Activated naive CD4-positive, alpha-beta T cell treated with anti-CD3 and anti-CD28 coated beads, Interleukin-2, amount 50 U/mL, for 72 hours (primary cell): ENCODE measurements around the gene MYO1E. TPM values are rescaled to one million over a fixed set of nuclear protein-coding genes. Genes with fewer than 3 reads are reported as not detected.
"Not testable (repeated sequence)": the region's sequence is repeated elsewhere in the genome, so short reads cannot be mapped to it uniquely, and the experiment has no call there.

Source experiments
- ATAC-seq, 2 donors: fragments of 150-1000 bp; cut with Tn5 transposase; 2 replicates each; pipeline ENCODE4 v1.10.0; 2021; ENCODE audit warnings: mild to moderate bottlenecking in 2 of 2, moderate library complexity in 2 of 2
- DNase-seq, 2 donors: peaks; one replicate each; pipeline ENCODE4 v3.0.0; 2021 to 2022; ENCODE audit warnings: low spot score in 2 of 2
- H3K27ac Mint-ChIP-seq, 2 donors: one replicate each; pipeline ENCODE4 v1.8.0; 2022; ENCODE audit warnings: mild to moderate bottlenecking in 2 of 2, mixed read lengths in 2 of 2
- H3K36me3 Mint-ChIP-seq, 2 donors: one replicate each; pipeline ENCODE4 v1.8.0; 2022; ENCODE audit warnings: mixed read lengths in 2 of 2
- H3K9me3 Mint-ChIP-seq, 2 donors: one replicate each; pipeline ENCODE4 v1.8.0; 2022; ENCODE audit warnings: mixed read lengths in 2 of 2
- total RNA-seq, 2 donors: library from RNA; stranded (reverse); gene quantifications; one replicate each; pipeline ENCODE4 v1.2.3, GENCODE V29; 2022

Gene MYO1E
- total RNA-seq, 2 donors from 2014 or later, result 2.1 to 42.0 TPM

- H3K9me3 Mint-ChIP-seq, result no peaks in the 10 kb centered on the region
- peaks cover 0 to 7% of the 10 kb centered on the region in 2 donors for H3K36me3 Mint-ChIP-seq
- ATAC-seq, result no peak
- no peak for DNase-seq
- H3K27ac Mint-ChIP-seq, result no peak overlapping the region
Observed at GRCh38 chr15:59339252-59339672, 33.4 kb downstream of the MYO1E start.

- DNase-seq (no peak), ATAC-seq (no peak)
- Mint-ChIP-seq H3K9me3 (no peaks in the 10 kb centered on the region), H3K27ac (no peak overlapping the region), H3K36me3 (peaks cover 0 to 2% of the 10 kb centered on the region in 2 donors)
Observed at GRCh38 chr15:59338414-59338813, 34.3 kb downstream of the MYO1E start.

GRCh38 chr15:59336725-59337124 lies 35.9 kb downstream of the MYO1E start:
- ATAC-seq, H3K9me3 Mint-ChIP-seq, H3K27ac Mint-ChIP-seq, H3K36me3 Mint-ChIP-seq, DNase-seq: not testable (repeated sequence)

GRCh38 chr15:59335207-59335786 lies 37.4 kb downstream of the MYO1E start:
- ATAC-seq, result no peak
- Mint-ChIP-seq H3K36me3 (no peaks in the 10 kb centered on the region), H3K9me3 (no peaks in the 10 kb centered on the region), H3K27ac (no peak overlapping the region)
- DNase-seq, result no peak

GRCh38 chr15:59334076-59334415 lies 38.6 kb downstream of the MYO1E start:
- Mint-ChIP-seq H3K36me3 (no peaks in the 10 kb centered on the region), H3K27ac (no peak overlapping the region), H3K9me3 (no peaks in the 10 kb centered on the region)
- no peak for DNase-seq
- no peak for ATAC-seq

- Mint-ChIP-seq H3K36me3 (no peaks in the 10 kb centered on the region), H3K27ac (no peak overlapping the region), H3K9me3 (no peaks in the 10 kb centered on the region)
- ATAC-seq, result peak in 1 of 2 donors; percentile 28
- no peak for DNase-seq
Observed at GRCh38 chr15:59333401-59334075, 39.1 kb downstream of the MYO1E start.

- ATAC-seq (no peak), DNase-seq (no peak)
- Mint-ChIP-seq H3K36me3 (no peaks in the 10 kb centered on the region), H3K27ac (no peak overlapping the region), H3K9me3 (no peaks in the 10 kb centered on the region)
Observed at GRCh38 chr15:59332009-59332408, 40.7 kb downstream of the MYO1E start.

- ATAC-seq, result no peak
- DNase-seq, result no peak
- H3K9me3 Mint-ChIP-seq, result no peaks in the 10 kb centered on the region
Observed at GRCh38 chr15:59330649-59331048, 42.0 kb downstream of the MYO1E start.

GRCh38 chr15:59329570-59330350 lies 42.9 kb downstream of the MYO1E start:
- H3K27ac Mint-ChIP-seq, result no peak overlapping the region
- DNase-seq (no peak), ATAC-seq (no peak)
- H3K9me3 Mint-ChIP-seq, result no peaks in the 10 kb centered on the region
- H3K36me3 Mint-ChIP-seq, result no peaks in the 10 kb centered on the region

More at GRCh38 chr15:59330649-59331048, 42.0 kb downstream of the MYO1E start:
- H3K36me3 Mint-ChIP-seq, result no peaks in the 10 kb centered on the region
- H3K27ac Mint-ChIP-seq, result no peak overlapping the region

GRCh38 chr15:59329091-59329490 lies 43.6 kb downstream of the MYO1E start:
- Mint-ChIP-seq H3K9me3 (no peaks in the 10 kb centered on the region), H3K36me3 (no peaks in the 10 kb centered on the region), H3K27ac (no peak overlapping the region)
- DNase-seq (no peak), ATAC-seq (no peak)

GRCh38 chr15:59327942-59328341 lies 44.7 kb downstream of the MYO1E start:
- Mint-ChIP-seq H3K9me3 (no peaks in the 10 kb centered on the region), H3K36me3 (no peaks in the 10 kb centered on the region), H3K27ac (peak overlapping the region in 1 of 2 donors; percentile 30)
- ATAC-seq (no peak), DNase-seq (no peak)

- ATAC-seq (no peak), DNase-seq (no peak)
- no peaks in the 10 kb centered on the region for H3K9me3 Mint-ChIP-seq
- no peak overlapping the region for H3K27ac Mint-ChIP-seq
- no peaks in the 10 kb centered on the region for H3K36me3 Mint-ChIP-seq
Observed at GRCh38 chr15:59326856-59327255, 45.8 kb downstream of the MYO1E start.

- Mint-ChIP-seq H3K9me3 (peaks cover 12 to 13% of the 10 kb centered on the region in 2 donors), H3K27ac (no peak overlapping the region), H3K36me3 (no peaks in the 10 kb centered on the region)
- DNase-seq (no peak), ATAC-seq (peak in 1 of 2 donors; percentile 44)
Observed at GRCh38 chr15:59322056-59322759, 50.5 kb downstream of the MYO1E start.

GRCh38 chr15:59321000-59321689 lies 51.5 kb downstream of the MYO1E start:
- H3K36me3 Mint-ChIP-seq, result no peaks in the 10 kb centered on the region
- peaks cover 12 to 13% of the 10 kb centered on the region in 2 donors for H3K9me3 Mint-ChIP-seq
- DNase-seq (no peak), ATAC-seq (no peak)
- H3K27ac Mint-ChIP-seq, result peak overlapping the region in 1 of 2 donors; percentile 55

GRCh38 chr15:59317211-59317610 lies 55.5 kb downstream of the MYO1E start:
- no peak for DNase-seq
- Mint-ChIP-seq H3K9me3 (peaks cover 12 to 13% of the 10 kb centered on the region in 2 donors), H3K27ac (no peak overlapping the region), H3K36me3 (no peaks in the 10 kb centered on the region)
- ATAC-seq, result no peak

- no peak for DNase-seq
- no peaks in the 10 kb centered on the region for H3K36me3 Mint-ChIP-seq
- peaks cover 7 to 8% of the 10 kb centered on the region in 2 donors for H3K9me3 Mint-ChIP-seq
- no peak overlapping the region for H3K27ac Mint-ChIP-seq
- ATAC-seq, result no peak
Observed at GRCh38 chr15:59315914-59316451, 56.7 kb downstream of the MYO1E start.
